ENCODE data around the gene DCDC2.
"Not testable (repeated sequence)": the region's sequence is repeated elsewhere in the genome, so short reads cannot be mapped to it uniquely, and the experiment has no call there.

DCDC2 gene

DNA sequence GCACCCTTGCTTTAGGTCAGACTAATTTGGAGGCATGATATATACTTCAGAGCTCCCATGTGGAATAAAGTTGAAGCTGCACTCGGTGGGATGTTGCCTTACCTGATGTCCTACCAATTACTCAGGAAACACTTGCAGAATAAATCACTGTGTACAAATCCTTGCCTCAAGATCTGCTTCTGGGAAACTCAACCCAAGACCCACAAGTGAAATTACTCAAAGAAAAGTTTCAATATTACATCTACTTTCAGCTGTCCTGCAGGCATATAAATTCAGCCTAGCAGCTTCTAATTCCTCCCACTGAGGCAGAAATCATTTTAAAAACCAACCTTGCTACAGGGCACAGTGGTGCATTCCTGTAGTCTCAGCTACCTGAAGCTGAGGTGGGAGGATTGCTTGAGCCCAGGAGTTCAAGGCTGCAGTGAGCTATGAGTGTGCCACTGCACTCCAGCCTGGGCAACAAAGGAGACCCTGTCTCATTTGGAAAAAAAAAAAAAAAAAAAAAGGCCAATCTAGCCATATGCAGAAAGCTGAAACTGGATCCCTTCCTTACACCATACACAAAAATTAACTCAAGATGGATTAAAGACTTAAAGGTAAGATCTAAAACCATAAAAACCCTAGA is 20.7 kb upstream of the DCDC2 start:
- Histone ChIP-seq H3K9me3 (ENCODE audit: control insufficient read depth, low read length) (no peaks in the 10 kb centered on the region), H3K27ac (no peak overlapping the region), H3K9ac (no peak overlapping the region), H3K79me2 (no peaks in the 10 kb centered on the region), H3K36me3 (ENCODE audit: control insufficient read depth, insufficient read depth, low read length) (no peaks in the 10 kb centered on the region), H3K4me3 (ENCODE audit: low read depth, low read length) (no peak overlapping the region), H3K27me3 (ENCODE audit: control insufficient read depth, insufficient read depth, low read length) (no peaks in the 10 kb centered on the region), H3K4me1 (no peaks in the 10 kb centered on the region), H2AFZ (no peak overlapping the region), H3K4me2 (ENCODE audit: low read length) (no peak overlapping the region)
- TF ChIP-seq, protein P1, sequence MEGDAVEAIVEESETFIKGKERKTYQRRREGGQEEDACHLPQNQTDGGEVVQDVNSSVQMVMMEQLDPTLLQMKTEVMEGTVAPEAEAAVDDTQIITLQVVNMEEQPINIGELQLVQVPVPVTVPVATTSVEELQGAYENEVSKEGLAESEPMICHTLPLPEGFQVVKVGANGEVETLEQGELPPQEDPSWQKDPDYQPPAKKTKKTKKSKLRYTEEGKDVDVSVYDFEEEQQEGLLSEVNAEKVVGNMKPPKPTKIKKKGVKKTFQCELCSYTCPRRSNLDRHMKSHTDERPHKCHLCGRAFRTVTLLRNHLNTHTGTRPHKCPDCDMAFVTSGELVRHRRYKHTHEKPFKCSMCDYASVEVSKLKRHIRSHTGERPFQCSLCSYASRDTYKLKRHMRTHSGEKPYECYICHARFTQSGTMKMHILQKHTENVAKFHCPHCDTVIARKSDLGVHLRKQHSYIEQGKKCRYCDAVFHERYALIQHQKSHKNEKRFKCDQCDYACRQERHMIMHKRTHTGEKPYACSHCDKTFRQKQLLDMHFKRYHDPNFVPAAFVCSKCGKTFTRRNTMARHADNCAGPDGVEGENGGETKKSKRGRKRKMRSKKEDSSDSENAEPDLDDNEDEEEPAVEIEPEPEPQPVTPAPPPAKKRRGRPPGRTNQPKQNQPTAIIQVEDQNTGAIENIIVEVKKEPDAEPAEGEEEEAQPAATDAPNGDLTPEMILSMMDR (IDR thresholded peaks at IDR 0.05): no peak

DNA sequence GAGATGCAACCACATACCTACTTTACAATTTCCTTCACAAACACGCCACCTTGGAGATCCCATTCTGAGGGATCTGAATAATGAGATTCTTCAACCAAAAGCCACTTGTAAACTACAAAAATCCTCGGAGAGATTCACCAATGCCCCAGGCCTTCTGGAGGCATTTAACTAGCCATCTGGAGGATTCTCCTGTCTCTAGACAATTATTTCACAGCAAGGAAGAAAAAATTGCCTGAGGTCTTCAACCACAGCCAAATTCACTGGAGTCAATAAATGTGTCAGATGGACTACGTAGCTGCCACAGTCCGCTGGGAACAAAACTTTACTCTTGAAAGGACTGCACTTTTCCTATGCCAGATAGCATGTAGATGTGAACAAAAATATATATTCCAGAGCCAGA is 19.0 kb upstream of the DCDC2 start:
- Histone ChIP-seq H3K4me1 (no peaks in the 10 kb centered on the region), H3K4me3 (ENCODE audit: low read depth, low read length) (no peak overlapping the region), H3K4me2 (ENCODE audit: low read length) (no peak overlapping the region), H3K36me3 (ENCODE audit: control insufficient read depth, insufficient read depth, low read length) (no peaks in the 10 kb centered on the region), H3K27me3 (ENCODE audit: control insufficient read depth, insufficient read depth, low read length) (no peaks in the 10 kb centered on the region), H3K27ac (no peak overlapping the region), H2AFZ (no peak overlapping the region), H3K9ac (no peak overlapping the region), H3K79me2 (no peaks in the 10 kb centered on the region), H3K9me3 (ENCODE audit: control insufficient read depth, low read length) (no peaks in the 10 kb centered on the region)
- TF ChIP-seq, protein P1 (IDR thresholded peaks at IDR 0.05): no peak

GRCh38 chr6:24374612-24375011 is 16.8 kb upstream of the DCDC2 start:
- no peak overlapping the region for H3K4me2 ChIP-seq (ENCODE audit: low read length)
- no peak overlapping the region for H3K9ac ChIP-seq
- no peak overlapping the region for H3K4me3 ChIP-seq (ENCODE audit: low read depth, low read length)
- H3K27ac ChIP-seq: no peak overlapping the region
- H3K27me3 ChIP-seq (ENCODE audit: control insufficient read depth, insufficient read depth, low read length): no peaks in the 10 kb centered on the region
- H3K36me3 ChIP-seq (ENCODE audit: control insufficient read depth, insufficient read depth, low read length): no peaks in the 10 kb centered on the region
- TF ChIP-seq, protein P1 (IDR thresholded peaks at IDR 0.05): no peak
- H2AFZ ChIP-seq: no peak overlapping the region
- no peaks in the 10 kb centered on the region for H3K79me2 ChIP-seq
- H3K9me3 ChIP-seq (ENCODE audit: control insufficient read depth, low read length): no peaks in the 10 kb centered on the region
- H3K4me1 ChIP-seq: no peaks in the 10 kb centered on the region

- not testable (repeated sequence) for H3K4me1 ChIP-seq; H3K27ac ChIP-seq; H3K36me3 ChIP-seq (ENCODE audit: control insufficient read depth, insufficient read depth, low read length); H3K4me3 ChIP-seq (ENCODE audit: low read depth, low read length); H3K27me3 ChIP-seq (ENCODE audit: control insufficient read depth, insufficient read depth, low read length); H3K4me2 ChIP-seq (ENCODE audit: low read length); H3K9ac ChIP-seq; H3K9me3 ChIP-seq (ENCODE audit: control insufficient read depth, low read length); H3K79me2 ChIP-seq; H2AFZ ChIP-seq
Measured at GRCh38 chr6:24365103-24365633, 7.3 kb upstream of the DCDC2 start.

GRCh38 chr6:24362363-24362762 is 4.5 kb upstream of the DCDC2 start:
- H3K4me1 ChIP-seq; H3K79me2 ChIP-seq; H3K9me3 ChIP-seq (ENCODE audit: control insufficient read depth, low read length); H3K4me2 ChIP-seq (ENCODE audit: low read length); H3K36me3 ChIP-seq (ENCODE audit: control insufficient read depth, insufficient read depth, low read length); H3K9ac ChIP-seq; H3K27ac ChIP-seq; H3K27me3 ChIP-seq (ENCODE audit: control insufficient read depth, insufficient read depth, low read length); H3K4me3 ChIP-seq (ENCODE audit: low read depth, low read length): not testable (repeated sequence)
- H2AFZ ChIP-seq: peak overlapping the region; percentile 33

All from parathyroid adenoma (tissue), 2 donors.